ENCODE data around the gene AIF1. TPM values are rescaled to one million over a fixed set of nuclear protein-coding genes. Genes with fewer than 3 reads are reported as not detected.
A peak's percentile ranks its signal among the peaks of the same experiment; 100 is the strongest.

Gene AIF1
- total RNA-seq, 3 donors from 2014 or later: 26.9 to 54.1 (median 28.2) TPM

DNA sequence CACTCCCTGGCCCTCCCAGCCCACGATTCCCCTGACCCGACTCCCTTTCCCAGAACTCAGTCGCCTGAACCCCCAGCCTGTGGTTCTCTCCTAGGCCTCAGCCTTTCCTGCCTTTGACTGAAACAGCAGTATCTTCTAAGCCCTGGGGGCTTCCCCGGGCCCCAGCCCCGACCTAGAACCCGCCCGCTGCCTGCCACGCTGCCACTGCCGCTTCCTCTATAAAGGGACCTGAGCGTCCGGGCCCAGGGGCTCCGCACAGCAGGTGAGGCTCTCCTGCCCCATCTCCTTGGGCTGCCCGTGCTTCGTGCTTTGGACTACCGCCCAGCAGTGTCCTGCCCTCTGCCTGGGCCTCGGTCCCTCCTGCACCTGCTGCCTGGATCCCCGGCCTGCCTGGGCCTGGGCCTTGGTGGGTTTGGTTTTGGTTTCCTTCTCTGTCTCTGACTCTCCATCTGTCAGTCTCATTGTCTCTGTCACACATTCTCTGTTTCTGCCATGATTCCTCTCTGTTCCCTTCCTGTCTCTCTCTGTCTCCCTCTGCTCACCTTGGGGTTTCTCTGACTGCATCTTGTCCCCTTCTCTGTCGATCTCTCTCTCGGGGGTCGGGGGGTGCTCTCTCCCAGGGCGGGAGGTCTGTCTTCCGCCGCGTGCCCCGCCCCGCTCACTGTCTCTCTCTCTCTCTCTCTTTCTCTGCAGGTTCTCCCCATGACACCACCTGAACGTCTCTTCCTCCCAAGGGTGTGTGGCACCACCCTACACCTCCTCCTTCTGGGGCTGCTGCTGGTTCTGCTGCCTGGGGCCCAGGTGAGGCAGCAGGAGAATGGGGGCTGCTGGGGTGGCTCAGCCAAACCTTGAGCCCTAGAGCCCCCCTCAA lies 42.8 kb upstream of the AIF1 start, which contains the start of gene LTA:
Gene LTA (plus strand): TSS at position 249 of the 871 bp plus-strand sequence. CDS start 454 bp downstream, at position 703.
- no peaks in the 10 kb centered on the region for H3K36me3 ChIP-seq
- no peak for TF ChIP-seq POLR2A (IDR thresholded peaks at IDR 0.05)
- TF ChIP-seq POLR2AphosphoS5 (IDR thresholded peaks at IDR 0.05): no peak
- TF ChIP-seq, protein P1, sequence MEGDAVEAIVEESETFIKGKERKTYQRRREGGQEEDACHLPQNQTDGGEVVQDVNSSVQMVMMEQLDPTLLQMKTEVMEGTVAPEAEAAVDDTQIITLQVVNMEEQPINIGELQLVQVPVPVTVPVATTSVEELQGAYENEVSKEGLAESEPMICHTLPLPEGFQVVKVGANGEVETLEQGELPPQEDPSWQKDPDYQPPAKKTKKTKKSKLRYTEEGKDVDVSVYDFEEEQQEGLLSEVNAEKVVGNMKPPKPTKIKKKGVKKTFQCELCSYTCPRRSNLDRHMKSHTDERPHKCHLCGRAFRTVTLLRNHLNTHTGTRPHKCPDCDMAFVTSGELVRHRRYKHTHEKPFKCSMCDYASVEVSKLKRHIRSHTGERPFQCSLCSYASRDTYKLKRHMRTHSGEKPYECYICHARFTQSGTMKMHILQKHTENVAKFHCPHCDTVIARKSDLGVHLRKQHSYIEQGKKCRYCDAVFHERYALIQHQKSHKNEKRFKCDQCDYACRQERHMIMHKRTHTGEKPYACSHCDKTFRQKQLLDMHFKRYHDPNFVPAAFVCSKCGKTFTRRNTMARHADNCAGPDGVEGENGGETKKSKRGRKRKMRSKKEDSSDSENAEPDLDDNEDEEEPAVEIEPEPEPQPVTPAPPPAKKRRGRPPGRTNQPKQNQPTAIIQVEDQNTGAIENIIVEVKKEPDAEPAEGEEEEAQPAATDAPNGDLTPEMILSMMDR (IDR thresholded peaks at IDR 0.05): no peak
- no peak for DNase-seq (ENCODE audit: low spot score in 2 of 2)
- intact Hi-C loops (cut with DNase I; ENCODE audit: low total_unique reads): no loop called here
- H3K4me1 ChIP-seq: no peaks in the 10 kb centered on the region
- H3K9me3 ChIP-seq: no peaks in the 10 kb centered on the region
- peaks cover 0 to 4% of the 10 kb centered on the region in 2 donors for H3K27me3 ChIP-seq
- H3K27ac ChIP-seq: no peak within 1 kb of the TSS
- H3K4me3 ChIP-seq: peak within 1 kb of the TSS in 1 of 3 donors; percentile 1

GRCh38 chr6:31573239-31574105 lies 41.6 kb upstream of the AIF1 start:
- peaks cover 0 to 4% of the 10 kb centered on the region in 2 donors for H3K27me3 ChIP-seq
- no peak for DNase-seq (ENCODE audit: low spot score in 2 of 2)
- TF ChIP-seq POLR2A (IDR thresholded peaks at IDR 0.05): no peak
- intact Hi-C loops (cut with DNase I; ENCODE audit: low total_unique reads): no loop called here
- H3K27ac ChIP-seq: no peak overlapping the region
- H3K9me3 ChIP-seq: no peaks in the 10 kb centered on the region
- no peaks in the 10 kb centered on the region for H3K4me1 ChIP-seq
- H3K36me3 ChIP-seq: no peaks in the 10 kb centered on the region
- H3K4me3 ChIP-seq: no peak overlapping the region

DNA sequence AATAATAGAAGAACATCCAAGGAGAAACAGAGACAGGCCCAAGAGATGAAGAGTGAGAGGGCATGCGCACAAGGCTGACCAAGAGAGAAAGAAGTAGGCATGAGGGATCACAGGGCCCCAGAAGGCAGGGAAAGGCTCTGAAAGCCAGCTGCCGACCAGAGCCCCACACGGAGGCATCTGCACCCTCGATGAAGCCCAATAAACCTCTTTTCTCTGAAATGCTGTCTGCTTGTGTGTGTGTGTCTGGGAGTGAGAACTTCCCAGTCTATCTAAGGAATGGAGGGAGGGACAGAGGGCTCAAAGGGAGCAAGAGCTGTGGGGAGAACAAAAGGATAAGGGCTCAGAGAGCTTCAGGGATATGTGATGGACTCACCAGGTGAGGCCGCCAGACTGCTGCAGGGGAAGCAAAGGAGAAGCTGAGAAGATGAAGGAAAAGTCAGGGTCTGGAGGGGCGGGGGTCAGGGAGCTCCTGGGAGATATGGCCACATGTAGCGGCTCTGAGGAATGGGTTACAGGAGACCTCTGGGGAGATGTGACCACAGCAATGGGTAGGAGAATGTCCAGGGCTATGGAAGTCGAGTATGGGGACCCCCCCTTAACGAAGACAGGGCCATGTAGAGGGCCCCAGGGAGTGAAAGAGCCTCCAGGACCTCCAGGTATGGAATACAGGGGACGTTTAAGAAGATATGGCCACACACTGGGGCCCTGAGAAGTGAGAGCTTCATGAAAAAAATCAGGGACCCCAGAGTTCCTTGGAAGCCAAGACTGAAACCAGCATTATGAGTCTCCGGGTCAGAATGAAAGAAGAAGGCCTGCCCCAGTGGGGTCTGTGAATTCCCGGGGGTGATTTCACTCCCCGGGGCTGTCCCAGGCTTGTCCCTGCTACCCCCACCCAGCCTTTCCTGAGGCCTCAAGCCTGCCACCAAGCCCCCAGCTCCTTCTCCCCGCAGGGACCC lies 40.6 kb upstream of the AIF1 start:
- Histone ChIP-seq H3K27ac (peak overlapping the region in 1 of 2 donors; percentile 11), H3K36me3 (no peaks in the 10 kb centered on the region), H3K27me3 (peaks cover 0 to 4% of the 10 kb centered on the region in 2 donors), H3K4me3 (no peak overlapping the region), H3K9me3 (no peaks in the 10 kb centered on the region), H3K4me1 (no peaks in the 10 kb centered on the region)
- TF ChIP-seq POLR2AphosphoS5 (IDR thresholded peaks at IDR 0.05): no peak
- no peak for TF ChIP-seq POLR2A (IDR thresholded peaks at IDR 0.05)
- TF ChIP-seq, protein P1 (IDR thresholded peaks at IDR 0.05): no peak
- DNase-seq (ENCODE audit: low spot score in 2 of 2): no peak
- intact Hi-C loops (cut with DNase I; ENCODE audit: low total_unique reads): no loop called here

DNA sequence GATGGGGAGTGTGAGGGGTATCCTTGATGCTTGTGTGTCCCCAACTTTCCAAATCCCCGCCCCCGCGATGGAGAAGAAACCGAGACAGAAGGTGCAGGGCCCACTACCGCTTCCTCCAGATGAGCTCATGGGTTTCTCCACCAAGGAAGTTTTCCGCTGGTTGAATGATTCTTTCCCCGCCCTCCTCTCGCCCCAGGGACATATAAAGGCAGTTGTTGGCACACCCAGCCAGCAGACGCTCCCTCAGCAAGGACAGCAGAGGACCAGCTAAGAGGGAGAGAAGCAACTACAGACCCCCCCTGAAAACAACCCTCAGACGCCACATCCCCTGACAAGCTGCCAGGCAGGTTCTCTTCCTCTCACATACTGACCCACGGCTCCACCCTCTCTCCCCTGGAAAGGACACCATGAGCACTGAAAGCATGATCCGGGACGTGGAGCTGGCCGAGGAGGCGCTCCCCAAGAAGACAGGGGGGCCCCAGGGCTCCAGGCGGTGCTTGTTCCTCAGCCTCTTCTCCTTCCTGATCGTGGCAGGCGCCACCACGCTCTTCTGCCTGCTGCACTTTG lies 39.6 kb upstream of the AIF1 start, which contains the start of gene TNF:
Gene TNF (plus strand): TSS at position 231 of the 567 bp plus-strand sequence. CDS start 177 bp downstream, at position 408.
- no peak for TF ChIP-seq POLR2A (IDR thresholded peaks at IDR 0.05)
- no peak for TF ChIP-seq POLR2AphosphoS5 (IDR thresholded peaks at IDR 0.05)
- TF ChIP-seq, protein P1 (IDR thresholded peaks at IDR 0.05): no peak
- peak in 1 of 2 donors; percentile 53 for DNase-seq (ENCODE audit: low spot score in 2 of 2)
- no peaks in the 10 kb centered on the region for H3K36me3 ChIP-seq
- H3K9me3 ChIP-seq: no peaks in the 10 kb centered on the region
- H3K4me3 ChIP-seq: peak within 1 kb of the TSS; percentile 17 to 59 (median 38)
- H3K27ac ChIP-seq: peak within 1 kb of the TSS in 1 of 2 donors; percentile 33
- intact Hi-C loops (cut with DNase I; ENCODE audit: low total_unique reads): no loop called here
- H3K27me3 ChIP-seq: no peaks in the 10 kb centered on the region
- no peaks in the 10 kb centered on the region for H3K4me1 ChIP-seq

Data from breast epithelium (tissue), 4 donors.